Central memory CD8-positive, alpha-beta T cell (primary cell): Measurements from ENCODE around the gene RTEL1.

Experiments
- ATAC-seq: fragments of 150-1000 bp; cut with Tn5 transposase; replicated peaks from 2 replicates; pipeline ENCODE4 v1.10.0; 2022; ENCODE audit warnings: mild to moderate bottlenecking, moderate FRiP score, moderate number of reproducible peaks; ENCODE audit not compliant: poor library complexity, severe bottlenecking; ENCODE audit errors: extremely low read depth
- DNase-seq, 2 donors: peaks; one replicate each; pipeline ENCODE4 v3.0.0; 2021; ENCODE audit warnings: low spot score in 2 of 2
- H3K27ac Mint-ChIP-seq: one replicate; pipeline ENCODE4 v1.8.0; 2022; ENCODE audit warnings: low read depth, mild to moderate bottlenecking, moderate library complexity, mixed read lengths
- H3K27me3 Mint-ChIP-seq: one replicate; pipeline ENCODE4 v1.8.0; 2022; ENCODE audit warnings: mixed read lengths
- H3K36me3 Mint-ChIP-seq: one replicate; pipeline ENCODE4 v1.8.0; 2022; ENCODE audit warnings: mild to moderate bottlenecking, moderate library complexity, mixed read lengths; ENCODE audit not compliant: insufficient read depth
- H3K4me1 Mint-ChIP-seq: one replicate; pipeline ENCODE4 v1.8.0; 2022; ENCODE audit warnings: mixed read lengths
- H3K4me3 Mint-ChIP-seq: one replicate; pipeline ENCODE4 v1.8.0; 2022; ENCODE audit warnings: mild to moderate bottlenecking, moderate library complexity, mixed read lengths
- H3K9me3 Mint-ChIP-seq: one replicate; pipeline ENCODE4 v1.8.0; 2022; ENCODE audit warnings: mixed read lengths

RTEL1 gene

DNA sequence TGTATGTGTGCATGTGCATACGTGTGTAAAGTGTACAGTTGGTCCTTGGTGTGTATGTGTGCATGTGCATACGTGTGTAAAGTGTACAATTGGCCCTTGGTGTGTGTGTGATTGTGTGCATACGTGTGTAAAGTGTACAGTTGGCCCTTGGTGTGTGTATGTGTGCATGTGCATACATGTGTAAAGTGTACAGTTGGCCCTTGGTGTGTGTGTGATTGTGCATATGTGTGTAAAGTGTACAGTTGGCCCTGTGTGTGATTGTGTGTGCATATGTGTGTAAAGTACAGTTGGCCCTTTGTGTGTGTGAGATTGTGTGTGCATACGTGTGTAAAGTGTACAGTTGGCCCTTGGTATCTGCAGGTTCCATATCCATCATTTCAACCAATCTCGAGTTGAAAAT lies 73.3 kb downstream of the RTEL1 start:
- Mint-ChIP-seq H3K27ac (no peak overlapping the region), H3K4me3 (no peak overlapping the region), H3K27me3 (no peaks in the 10 kb centered on the region), H3K4me1 (peaks cover 37% of the 10 kb centered on the region), H3K9me3 (no peaks in the 10 kb centered on the region), H3K36me3 (peaks cover 31% of the 10 kb centered on the region)
- DNase-seq (no peak), ATAC-seq (no peak)

DNA sequence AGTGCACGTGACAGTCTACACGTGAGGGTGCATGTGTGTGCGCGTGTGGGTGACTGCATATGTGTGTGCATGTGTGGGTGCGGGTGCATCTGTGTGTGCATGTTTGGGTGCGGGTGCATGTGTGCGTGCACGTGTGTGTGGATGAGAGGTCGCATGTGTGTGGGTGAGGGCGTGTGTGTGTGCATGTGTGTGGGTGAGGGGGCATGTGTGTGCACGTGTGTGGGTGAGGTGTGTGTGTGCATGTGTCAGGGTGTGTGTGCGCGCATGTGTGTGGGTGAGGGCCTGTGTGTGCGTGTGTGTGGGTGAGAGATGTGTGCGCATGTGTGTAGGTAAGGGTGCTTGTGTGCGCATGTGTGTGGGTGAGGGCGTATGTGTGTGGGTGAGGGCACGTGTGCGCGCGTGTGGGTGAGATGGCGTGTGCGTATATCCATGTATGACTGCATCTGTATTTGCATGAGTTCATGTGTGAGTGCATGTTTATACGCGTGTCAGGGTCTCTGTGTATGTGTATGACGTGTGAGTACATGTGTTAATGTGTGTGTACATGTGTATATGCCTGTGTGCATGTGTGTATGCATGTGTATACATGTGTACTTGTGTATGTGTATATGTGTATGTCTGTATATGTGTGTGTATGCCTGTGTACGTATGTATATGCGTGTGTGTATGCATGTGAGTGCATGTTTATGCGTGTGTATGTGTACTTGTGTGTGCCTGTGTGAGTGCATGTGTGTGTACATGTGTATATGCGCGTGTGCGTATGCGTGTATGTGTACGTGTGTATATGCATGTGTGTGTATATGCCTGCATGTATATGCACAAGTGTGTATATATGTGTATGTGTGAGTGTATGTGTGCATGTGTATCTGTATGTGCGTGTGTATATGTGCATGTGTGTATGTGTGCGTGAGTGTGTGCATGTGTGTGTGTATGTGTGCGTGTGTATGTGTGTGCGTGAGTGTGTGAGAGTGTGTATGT lies 74.3 kb downstream of the RTEL1 start:
- Mint-ChIP-seq H3K36me3 (peaks cover 38% of the 10 kb centered on the region), H3K9me3 (no peaks in the 10 kb centered on the region), H3K4me1 (peaks cover 31% of the 10 kb centered on the region)

DNA sequence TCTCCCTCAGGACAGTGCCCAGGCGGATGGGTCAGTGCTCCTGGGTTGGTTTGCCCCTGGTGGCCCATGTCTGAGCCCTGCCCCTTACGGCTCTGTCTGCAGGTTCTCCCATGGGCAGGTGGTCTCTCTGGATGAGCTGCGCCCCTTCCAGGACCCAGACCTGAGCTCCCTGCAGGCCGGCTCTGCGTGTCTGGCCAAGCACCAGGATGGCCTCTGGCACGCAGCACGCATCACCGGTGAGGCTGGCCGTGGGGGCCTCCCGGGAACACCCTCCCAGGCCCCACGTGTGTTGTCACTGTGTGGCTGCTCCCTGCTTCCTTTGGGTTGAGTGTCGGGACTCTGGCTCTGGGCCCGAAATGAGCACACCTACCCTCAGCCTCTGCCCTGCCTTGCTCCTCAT lies 75.0 kb downstream of the RTEL1 start:
- DNase-seq (no peak), ATAC-seq (no peak)
- Mint-ChIP-seq H3K4me3 (no peak overlapping the region), H3K27ac (peak overlapping the region; percentile 61), H3K36me3 (peaks cover 37% of the 10 kb centered on the region), H3K4me1 (peaks cover 31% of the 10 kb centered on the region), H3K27me3 (no peaks in the 10 kb centered on the region), H3K9me3 (no peaks in the 10 kb centered on the region)

More for the DNA sequence above, 74.3 kb downstream of the RTEL1 start:
- H3K27ac Mint-ChIP-seq = no peak overlapping the region
- ATAC-seq = no peak
- no peaks in the 10 kb centered on the region for H3K27me3 Mint-ChIP-seq
- DNase-seq = no peak
- H3K4me3 Mint-ChIP-seq = no peak overlapping the region

DNA sequence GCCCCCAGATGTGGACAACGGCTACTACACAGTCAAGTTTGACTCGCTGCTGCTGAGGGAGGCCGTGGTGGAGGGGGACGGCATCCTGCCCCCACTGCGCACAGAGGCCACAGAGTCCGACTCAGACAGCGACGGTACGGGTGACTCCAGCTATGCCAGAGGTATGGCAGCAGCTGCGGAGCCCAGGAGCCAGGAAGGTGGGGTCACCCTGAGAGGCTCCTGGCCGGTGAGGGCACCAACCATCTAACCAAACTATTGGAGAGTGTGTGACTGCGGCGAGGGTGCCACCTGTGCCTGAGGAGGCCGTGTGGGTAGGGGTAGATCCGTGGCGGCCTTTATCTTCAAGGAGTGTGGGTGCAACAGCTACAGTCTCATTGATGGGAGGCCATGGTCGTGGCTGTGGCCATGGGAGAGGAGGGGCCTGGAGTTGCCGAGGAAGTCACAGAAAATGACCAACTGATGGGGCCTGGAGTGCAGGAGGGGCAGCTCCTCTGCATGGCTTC lies 75.5 kb downstream of the RTEL1 start:
- Mint-ChIP-seq H3K27ac (peak overlapping the region; percentile 61), H3K27me3 (no peaks in the 10 kb centered on the region), H3K36me3 (peaks cover 36% of the 10 kb centered on the region), H3K4me3 (peak overlapping the region; percentile 35), H3K9me3 (no peaks in the 10 kb centered on the region), H3K4me1 (peaks cover 26% of the 10 kb centered on the region)
- ATAC-seq (no peak), DNase-seq (no peak)

DNA sequence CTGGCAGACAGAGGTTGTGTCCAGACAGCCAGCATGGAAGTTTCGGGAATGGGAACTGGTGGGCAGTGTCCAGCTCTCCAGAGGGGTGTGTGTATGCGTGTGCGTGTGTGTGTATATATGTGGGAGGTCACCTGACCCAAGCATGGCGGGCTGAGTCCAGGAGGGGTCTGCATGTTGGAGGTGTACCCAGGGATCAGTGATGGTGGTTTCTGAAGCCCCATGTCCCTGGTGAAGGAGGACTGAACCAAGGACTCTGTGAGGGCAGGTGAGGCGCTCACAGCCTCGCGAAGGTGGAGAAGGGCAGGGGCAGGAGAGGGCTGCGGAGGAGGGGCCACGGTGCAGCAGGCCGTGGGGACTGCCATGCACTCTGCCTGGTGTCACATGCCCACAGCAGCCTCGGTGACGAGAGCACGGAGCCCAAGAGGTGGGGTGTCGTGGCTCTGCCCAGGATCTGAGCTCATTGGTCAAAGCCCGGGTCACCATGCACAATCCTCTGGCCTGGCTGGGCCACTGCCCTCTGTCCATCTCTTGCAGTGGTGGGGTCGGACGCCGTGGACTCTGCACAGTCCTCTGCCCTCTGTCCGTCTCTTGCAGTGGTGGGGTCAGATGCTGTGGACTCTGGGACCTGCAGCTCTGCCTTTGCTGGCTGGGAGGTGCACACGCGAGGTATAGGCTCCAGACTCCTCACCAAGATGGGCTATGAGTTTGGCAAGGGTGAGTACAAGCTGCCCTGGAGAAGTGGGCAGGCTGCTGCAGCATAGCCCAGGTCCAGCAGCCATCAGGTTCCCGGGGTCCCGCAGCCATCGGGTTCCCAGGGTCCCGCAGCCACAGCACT lies 76.2 kb downstream of the RTEL1 start:
- Mint-ChIP-seq H3K4me3 (peak overlapping the region; percentile 35), H3K27ac (peak overlapping the region; percentile 61), H3K27me3 (no peaks in the 10 kb centered on the region), H3K4me1 (peaks cover 24% of the 10 kb centered on the region), H3K36me3 (peaks cover 39% of the 10 kb centered on the region), H3K9me3 (no peaks in the 10 kb centered on the region)
- ATAC-seq = no peak
- DNase-seq = no peak

DNA sequence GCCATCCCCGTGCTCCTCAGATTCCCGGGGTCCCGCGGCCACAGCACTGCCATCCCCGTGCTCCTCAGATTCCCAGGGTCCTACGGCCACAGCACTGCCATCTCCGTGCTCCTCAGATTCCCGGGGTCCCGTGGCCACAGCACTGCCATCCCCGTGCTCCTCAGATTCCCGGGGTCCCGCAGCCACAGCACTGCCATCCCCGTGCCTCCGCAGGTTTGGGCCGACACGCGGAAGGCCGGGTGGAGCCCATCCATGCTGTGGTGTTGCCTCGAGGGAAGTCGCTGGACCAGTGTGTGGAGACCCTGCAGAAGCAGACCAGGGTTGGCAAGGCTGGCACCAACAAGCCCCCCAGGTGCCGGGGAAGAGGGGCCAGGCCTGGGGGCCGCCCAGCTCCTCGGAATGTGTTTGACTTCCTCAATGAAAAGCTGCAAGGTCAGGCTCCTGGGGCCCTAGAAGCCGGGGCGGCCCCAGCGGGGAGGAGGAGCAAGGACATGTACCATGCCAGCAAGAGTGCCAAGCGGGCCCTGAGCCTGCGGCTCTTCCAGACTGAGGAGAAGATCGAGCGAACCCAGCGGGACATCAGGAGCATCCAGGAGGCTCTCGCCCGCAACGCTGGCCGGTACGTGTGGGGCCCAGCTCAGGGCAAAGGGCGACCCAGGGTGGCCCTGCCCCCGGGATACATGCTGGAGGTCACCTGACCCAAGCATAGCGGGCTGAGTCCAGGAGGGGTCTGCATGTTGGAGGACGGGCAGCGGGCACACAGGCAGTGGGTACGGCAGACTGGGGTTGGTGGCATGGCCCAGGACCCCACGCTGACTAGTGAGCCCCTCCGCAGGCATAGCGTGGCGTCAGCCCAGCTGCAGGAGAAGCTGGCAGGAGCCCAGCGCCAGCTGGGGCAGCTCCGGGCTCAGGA lies 77.1 kb downstream of the RTEL1 start:
- Mint-ChIP-seq H3K36me3 (peaks cover 34% of the 10 kb centered on the region), H3K27me3 (no peaks in the 10 kb centered on the region), H3K9me3 (no peaks in the 10 kb centered on the region), H3K4me3 (peak overlapping the region; percentile 94), H3K27ac (peak overlapping the region; percentile 90), H3K4me1 (peaks cover 24% of the 10 kb centered on the region)
- ATAC-seq (no peak), DNase-seq (no peak)

DNA sequence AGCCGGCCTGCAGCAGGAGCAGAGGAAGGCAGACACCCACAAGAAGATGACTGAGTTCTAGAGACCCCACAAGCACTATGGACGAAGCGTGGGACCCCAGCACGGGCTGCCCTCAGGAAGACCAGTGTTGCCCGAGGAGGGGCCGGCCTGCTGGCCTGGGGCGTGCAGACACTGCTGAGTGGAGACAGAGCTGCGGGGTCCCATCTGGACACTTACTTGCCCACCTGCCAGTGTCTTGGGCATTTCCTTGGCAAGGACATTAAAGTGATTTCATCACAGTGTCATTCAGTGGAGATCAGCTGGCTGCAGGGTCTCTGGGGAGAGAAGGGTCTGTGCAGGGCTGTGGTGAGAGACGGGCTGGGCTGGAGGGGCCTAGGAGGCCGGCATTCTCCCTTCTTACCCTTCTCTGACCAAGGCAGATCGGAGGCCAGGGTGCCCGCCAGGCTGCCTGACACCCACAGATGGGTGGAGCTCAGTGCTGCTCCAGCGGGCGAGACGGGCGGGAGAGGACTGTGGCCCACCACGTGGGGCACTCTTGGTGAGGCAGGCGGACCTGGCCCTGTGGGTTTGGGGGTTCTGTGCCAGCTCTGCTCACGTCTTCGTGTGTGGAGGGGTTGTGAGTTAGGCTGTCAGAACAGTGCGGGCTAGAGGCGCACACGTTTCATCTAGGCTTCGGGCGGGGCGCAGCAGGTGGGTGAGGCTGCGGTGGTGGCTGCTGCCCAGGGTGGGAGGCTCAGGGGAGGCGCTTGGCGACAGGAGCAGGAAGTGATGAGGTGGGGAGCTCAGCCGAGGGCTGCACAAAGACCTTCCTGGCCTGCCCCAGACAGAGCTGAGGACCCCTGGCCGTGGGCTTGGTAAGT lies 78.0 kb downstream of the RTEL1 start, which contains the start of gene LIME1:
Gene LIME1 (plus strand): TSS at position 806 of the 860 bp plus-strand sequence. CDS start 886 bp downstream, outside the sequence.
- peak; percentile 70 to 84 for DNase-seq
- H3K27me3 Mint-ChIP-seq = no peaks in the 10 kb centered on the region
- H3K27ac Mint-ChIP-seq = peak within 1 kb of the TSS; percentile 90

DNA sequence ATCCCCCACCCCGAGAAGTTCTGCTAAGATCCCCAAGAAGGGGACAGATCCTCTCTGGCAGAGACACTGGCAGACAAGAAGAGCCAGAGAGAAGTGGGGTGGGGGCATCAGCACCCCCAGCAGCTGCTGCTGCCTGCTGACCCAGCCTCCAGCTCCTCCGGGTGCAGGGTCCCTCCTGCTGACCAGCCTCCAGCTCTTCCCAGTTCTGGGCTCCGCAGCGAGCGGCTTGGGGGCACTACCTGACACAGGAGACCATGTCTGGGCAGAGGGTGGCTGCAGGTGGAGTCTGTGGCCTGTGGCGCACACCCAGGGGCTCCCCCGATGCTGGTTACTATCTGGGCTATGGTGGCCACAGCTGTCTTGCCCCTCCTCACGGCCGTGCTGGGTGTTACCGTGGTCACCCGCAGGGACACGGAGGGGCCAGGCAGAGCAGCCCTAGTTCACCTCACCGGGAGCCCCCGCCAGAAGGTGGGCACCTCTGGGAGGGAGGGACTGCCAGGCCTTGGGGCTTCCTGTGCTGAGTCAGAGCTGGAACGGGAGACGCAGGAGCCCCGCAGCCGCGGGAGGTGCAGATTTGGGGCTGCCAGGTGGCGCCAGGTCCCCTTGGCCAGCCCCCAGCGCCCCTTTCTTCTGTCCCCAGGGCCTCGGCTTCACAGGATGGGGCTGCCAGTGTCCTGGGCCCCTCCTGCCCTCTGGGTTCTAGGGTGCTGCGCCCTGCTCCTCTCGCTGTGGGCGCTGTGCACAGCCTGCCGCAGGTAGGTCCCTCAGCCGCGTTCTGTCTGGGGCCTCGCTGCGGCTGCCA lies 79.0 kb downstream of the RTEL1 start:
- Mint-ChIP-seq H3K4me3 (peak overlapping the region; percentile 94), H3K36me3 (peaks cover 42% of the 10 kb centered on the region), H3K9me3 (no peaks in the 10 kb centered on the region), H3K27ac (peak overlapping the region; percentile 90), H3K4me1 (peaks cover 24% of the 10 kb centered on the region), H3K27me3 (no peaks in the 10 kb centered on the region)
- ATAC-seq (peak; percentile 29), DNase-seq (peak in 1 of 2 donors; percentile 47)

More for the DNA sequence above, 78.0 kb downstream of the RTEL1 start, which contains the start of gene LIME1:
- H3K36me3 Mint-ChIP-seq = peaks cover 36% of the 10 kb centered on the region
- peaks cover 24% of the 10 kb centered on the region for H3K4me1 Mint-ChIP-seq
- ATAC-seq = peak; percentile 78
- H3K4me3 Mint-ChIP-seq = peak within 1 kb of the TSS; percentile 94
- no peaks in the 10 kb centered on the region for H3K9me3 Mint-ChIP-seq

DNA sequence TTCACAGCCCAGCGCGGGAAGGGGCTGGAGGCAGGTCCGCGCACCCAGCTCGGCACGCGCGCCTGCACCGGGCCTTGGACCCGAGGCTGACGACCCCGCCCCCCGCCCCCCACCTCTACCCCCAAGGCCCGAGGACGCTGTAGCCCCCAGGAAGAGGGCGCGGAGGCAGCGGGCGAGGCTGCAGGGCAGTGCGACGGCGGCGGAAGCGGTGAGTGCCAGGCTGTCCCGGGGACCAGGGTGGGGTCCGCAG lies 79.5 kb downstream of the RTEL1 start:
- H3K9me3 Mint-ChIP-seq = no peaks in the 10 kb centered on the region
- peak overlapping the region; percentile 94 for H3K4me3 Mint-ChIP-seq
- peaks cover 43% of the 10 kb centered on the region for H3K36me3 Mint-ChIP-seq
- peaks cover 24% of the 10 kb centered on the region for H3K4me1 Mint-ChIP-seq
- no peak overlapping the region for H3K27ac Mint-ChIP-seq
- no peak for ATAC-seq
- no peaks in the 10 kb centered on the region for H3K27me3 Mint-ChIP-seq
- DNase-seq = no peak

DNA sequence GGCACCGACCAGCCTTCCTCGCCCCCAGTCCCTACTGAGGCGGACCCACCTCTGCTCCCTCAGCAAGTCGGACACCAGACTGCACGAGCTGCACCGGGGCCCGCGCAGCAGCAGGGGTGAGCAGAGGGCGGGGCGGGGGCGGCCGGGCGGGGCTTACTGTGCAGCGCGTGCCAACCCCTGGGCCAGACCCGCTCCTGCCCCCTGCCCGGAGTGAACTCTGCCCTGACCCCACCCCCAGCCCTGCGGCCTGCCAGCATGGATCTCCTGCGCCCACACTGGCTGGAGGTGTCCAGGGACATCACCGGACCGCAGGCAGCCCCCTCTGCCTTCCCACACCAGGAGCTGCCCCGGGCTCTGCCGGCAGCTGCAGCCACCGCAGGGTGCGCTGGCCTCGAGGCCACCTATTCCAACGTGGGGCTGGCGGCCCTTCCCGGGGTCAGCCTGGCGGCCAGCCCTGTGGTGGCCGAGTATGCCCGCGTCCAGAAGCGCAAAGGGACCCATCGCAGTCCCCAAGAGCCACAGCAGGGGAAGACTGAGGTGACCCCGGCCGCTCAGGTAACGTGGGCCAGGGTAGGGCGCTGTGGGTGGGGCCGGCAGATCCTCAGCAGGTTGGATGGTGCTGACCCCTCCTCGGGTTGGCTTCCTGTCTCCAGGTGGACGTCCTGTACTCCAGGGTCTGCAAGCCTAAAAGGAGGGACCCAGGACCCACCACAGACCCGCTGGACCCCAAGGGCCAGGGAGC lies 80.0 kb downstream of the RTEL1 start:
- ATAC-seq (no peak), DNase-seq (no peak)
- Mint-ChIP-seq H3K36me3 (peaks cover 43% of the 10 kb centered on the region), H3K4me1 (peaks cover 24% of the 10 kb centered on the region), H3K27ac (no peak overlapping the region), H3K9me3 (no peaks in the 10 kb centered on the region), H3K4me3 (peak overlapping the region; percentile 94), H3K27me3 (no peaks in the 10 kb centered on the region)
